Measurements from ENCODE around the gene ULK4.

DNA sequence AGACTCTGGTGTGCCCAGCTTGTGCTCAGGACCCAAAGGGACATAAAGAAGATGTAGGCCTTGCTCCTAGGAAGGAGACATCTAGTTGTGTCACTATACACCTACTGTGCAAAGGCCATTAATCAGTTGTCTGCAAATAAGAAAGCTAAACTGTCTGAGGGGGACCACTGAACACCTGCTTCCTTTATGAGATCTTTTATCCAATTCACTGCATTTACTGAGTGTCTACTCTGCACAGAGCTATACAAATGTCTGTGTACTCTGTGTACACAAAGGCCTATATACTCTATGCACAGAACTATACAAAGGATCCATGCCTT is 637.8 kb downstream of the ULK4 start:
- TF ChIP-seq, protein P1, sequence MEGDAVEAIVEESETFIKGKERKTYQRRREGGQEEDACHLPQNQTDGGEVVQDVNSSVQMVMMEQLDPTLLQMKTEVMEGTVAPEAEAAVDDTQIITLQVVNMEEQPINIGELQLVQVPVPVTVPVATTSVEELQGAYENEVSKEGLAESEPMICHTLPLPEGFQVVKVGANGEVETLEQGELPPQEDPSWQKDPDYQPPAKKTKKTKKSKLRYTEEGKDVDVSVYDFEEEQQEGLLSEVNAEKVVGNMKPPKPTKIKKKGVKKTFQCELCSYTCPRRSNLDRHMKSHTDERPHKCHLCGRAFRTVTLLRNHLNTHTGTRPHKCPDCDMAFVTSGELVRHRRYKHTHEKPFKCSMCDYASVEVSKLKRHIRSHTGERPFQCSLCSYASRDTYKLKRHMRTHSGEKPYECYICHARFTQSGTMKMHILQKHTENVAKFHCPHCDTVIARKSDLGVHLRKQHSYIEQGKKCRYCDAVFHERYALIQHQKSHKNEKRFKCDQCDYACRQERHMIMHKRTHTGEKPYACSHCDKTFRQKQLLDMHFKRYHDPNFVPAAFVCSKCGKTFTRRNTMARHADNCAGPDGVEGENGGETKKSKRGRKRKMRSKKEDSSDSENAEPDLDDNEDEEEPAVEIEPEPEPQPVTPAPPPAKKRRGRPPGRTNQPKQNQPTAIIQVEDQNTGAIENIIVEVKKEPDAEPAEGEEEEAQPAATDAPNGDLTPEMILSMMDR (IDR thresholded peaks at IDR 0.05) = no peak
- TF ChIP-seq POLR2AphosphoS5 (IDR thresholded peaks at IDR 0.05) (no peak), EP300 (IDR thresholded peaks at IDR 0.05) (no peak)
